K562 (cell line): Measurements from ENCODE around the gene FBXL12.
"Not testable (repeated sequence)": the region's sequence is repeated elsewhere in the genome, so short reads cannot be mapped to it uniquely, and the experiment has no call there.

Source experiments
- CBX8 ChIP-seq: fragments of 200-600 bp; sonication (generic); IDR thresholded peaks from 2 replicates; pipeline ENCODE4 v1.6.1; 2012; ENCODE audit warnings: borderline replicate concordance, mixed run types, low read depth, mild to moderate bottlenecking, moderate library complexity, mixed read lengths, low read length, control low read depth, inconsistent platforms; ENCODE audit not compliant: poor library complexity, severe bottlenecking; ENCODE audit errors: extremely low read depth
- FOXM1 ChIP-seq, 2 experiments: fragments of 450-650 bp in 1 of 2; sonication (generic) in 1 of 2; formaldehyde crosslinking in 1 of 2; IDR thresholded peaks; 2 replicates each; pipeline versions ENCODE4 v1.6.1 to v1.9.0; 2017 to 2022; ENCODE audit warnings: low read depth in 2 of 2, mild to moderate bottlenecking in 2 of 2, missing genetic modification reagents in 1 of 2, moderate library complexity in 1 of 2
- HIVEP1 ChIP-seq: fragments of 250-450 bp; sonication (Bioruptor Pico); IDR thresholded peaks from 2 replicates; pipeline ENCODE4 v1.4.0; 2020; ENCODE audit warnings: mild to moderate bottlenecking
- NCOR1 ChIP-seq: fragments of 450-650 bp; IDR thresholded peaks from 2 replicates; pipeline ENCODE4 v1.6.1; 2016; ENCODE audit warnings: mild to moderate bottlenecking, moderate library complexity
- PTTG1 ChIP-seq: fragments of 450-650 bp; IDR thresholded peaks from 2 replicates; pipeline ENCODE4 v1.6.1; 2016; ENCODE audit warnings: low read depth, mild to moderate bottlenecking, missing genetic modification characterization, missing compliant biosample characterization
- ZEB2 ChIP-seq: fragments of 450-650 bp; IDR thresholded peaks from 2 replicates; pipeline ENCODE4 v1.6.1; 2016
- TF ChIP-seq, protein P1 (sequence below), 3 experiments: IDR thresholded peaks in 2 of 3; conservative IDR thresholded peaks in 1 of 3; 2 replicates each; pipeline ENCODE4 v1.5.1; 2011 to 2012; ENCODE audit warnings: low read length in 3 of 3, mild to moderate bottlenecking in 3 of 3, control low read depth in 2 of 3, improper control_type of control experiment in 1 of 3, inconsistent platforms in 1 of 3, low read depth in 1 of 3, mixed read lengths in 1 of 3, moderate library complexity in 1 of 3; ENCODE audit not compliant: insufficient read depth in 2 of 3

DNA sequence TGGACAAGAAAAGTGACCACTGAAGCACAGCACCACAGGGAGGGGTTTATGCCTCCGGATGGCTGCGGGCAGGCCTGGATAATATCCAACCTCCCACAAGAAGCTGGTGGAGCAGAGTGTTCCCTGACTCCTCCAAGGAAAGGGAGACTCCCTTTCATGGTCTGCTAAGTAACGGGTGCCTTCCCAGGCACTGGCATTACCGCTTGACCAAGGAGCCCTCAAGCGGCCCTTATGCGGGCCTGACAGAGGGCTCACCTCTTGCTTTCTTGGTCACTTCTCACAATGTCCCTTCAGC, 27.9 kb downstream of the FBXL12 start:
- not testable (repeated sequence) for TF ChIP-seq HIVEP1 (CRISPR knock-in tag); CBX8; ZEB2; NCOR1; FOXM1 (IDR thresholded peaks at IDR 0.05; ENCODE audit: low read depth); FOXM1 (CRISPR knock-in tag; IDR thresholded peaks at IDR 0.05; ENCODE audit: low read depth); PTTG1 (tag)
- TF ChIP-seq, protein P1, sequence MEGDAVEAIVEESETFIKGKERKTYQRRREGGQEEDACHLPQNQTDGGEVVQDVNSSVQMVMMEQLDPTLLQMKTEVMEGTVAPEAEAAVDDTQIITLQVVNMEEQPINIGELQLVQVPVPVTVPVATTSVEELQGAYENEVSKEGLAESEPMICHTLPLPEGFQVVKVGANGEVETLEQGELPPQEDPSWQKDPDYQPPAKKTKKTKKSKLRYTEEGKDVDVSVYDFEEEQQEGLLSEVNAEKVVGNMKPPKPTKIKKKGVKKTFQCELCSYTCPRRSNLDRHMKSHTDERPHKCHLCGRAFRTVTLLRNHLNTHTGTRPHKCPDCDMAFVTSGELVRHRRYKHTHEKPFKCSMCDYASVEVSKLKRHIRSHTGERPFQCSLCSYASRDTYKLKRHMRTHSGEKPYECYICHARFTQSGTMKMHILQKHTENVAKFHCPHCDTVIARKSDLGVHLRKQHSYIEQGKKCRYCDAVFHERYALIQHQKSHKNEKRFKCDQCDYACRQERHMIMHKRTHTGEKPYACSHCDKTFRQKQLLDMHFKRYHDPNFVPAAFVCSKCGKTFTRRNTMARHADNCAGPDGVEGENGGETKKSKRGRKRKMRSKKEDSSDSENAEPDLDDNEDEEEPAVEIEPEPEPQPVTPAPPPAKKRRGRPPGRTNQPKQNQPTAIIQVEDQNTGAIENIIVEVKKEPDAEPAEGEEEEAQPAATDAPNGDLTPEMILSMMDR (IDR thresholded peaks at IDR 0.05 in 2 of 3, conservative IDR thresholded peaks at IDR 0.05 in 1 of 3; ENCODE audit: insufficient read depth in 2 of 3, low read depth in 1 of 3, low read length in 3 of 3): not testable (repeated sequence)
